Measurements from ENCODE around the gene MRPL1. TPM values are rescaled to one million over a fixed set of nuclear protein-coding genes. Genes with fewer than 3 reads are reported as not detected.
"Not testable (repeated sequence)": the region's sequence is repeated elsewhere in the genome, so short reads cannot be mapped to it uniquely, and the experiment has no call there.

Gene MRPL1
- total RNA-seq, 1 donor from 2014 or later, result 48.5 TPM

DNA sequence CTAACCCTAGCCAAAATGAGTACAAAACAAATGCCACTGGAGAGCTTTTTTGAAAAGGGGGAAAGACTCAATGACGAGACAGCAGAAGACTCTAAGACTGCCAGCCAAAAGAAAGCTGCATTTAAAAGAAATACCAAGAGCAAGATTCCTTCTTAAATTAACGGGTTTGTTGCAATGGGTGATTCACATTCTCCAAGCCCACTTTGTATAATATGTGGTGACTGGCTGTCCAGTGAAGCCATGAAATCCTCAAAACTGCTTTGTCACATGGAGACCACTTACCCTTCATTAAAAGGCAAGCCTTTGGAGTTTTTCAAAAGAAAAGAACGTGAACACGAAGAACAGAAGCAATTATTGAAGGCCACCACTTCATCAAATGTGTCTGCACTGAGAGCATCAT, 68.2 kb downstream of the MRPL1 start:
- H3K36me3 ChIP-seq, result peaks cover under 1% of the 10 kb centered on the region
- H3K27me3 ChIP-seq, result no peaks in the 10 kb centered on the region
- H3F3A ChIP-seq (ENCODE audit: low read depth), result no peaks in the 10 kb centered on the region
- Mint-ChIP-seq H3K27ac (no peak overlapping the region), H3K4me1 (no peaks in the 10 kb centered on the region), H3K36me3 (peaks cover 4% of the 10 kb centered on the region), H3K27me3 (ENCODE audit: insufficient read depth, low read depth) (no peaks in the 10 kb centered on the region), H3K9me3 (no peaks in the 10 kb centered on the region), H3K4me3 (no peak overlapping the region)
- H3K4me2 ChIP-seq, result no peak overlapping the region
- no peak overlapping the region for H2AFZ ChIP-seq (replicated peaks)
- no peaks in the 10 kb centered on the region for H4K20me1 ChIP-seq (ENCODE audit: low read depth)
- no peak for DNase-seq (ENCODE audit: low spot score)
- H3K9ac ChIP-seq, result no peak overlapping the region
- H3K9me3 ChIP-seq (ENCODE audit: low read depth), result no peaks in the 10 kb centered on the region
- no peak overlapping the region for H3K4me3 ChIP-seq
- no peak overlapping the region for H3K27ac ChIP-seq
- H3K79me2 ChIP-seq (ENCODE audit: low read depth), result no peaks in the 10 kb centered on the region
- H3K4me1 ChIP-seq, result no peaks in the 10 kb centered on the region
- TF ChIP-seq EZH2phosphoT487 (IDR thresholded peaks at IDR 0.05), result no peak
- TF ChIP-seq, protein P1, sequence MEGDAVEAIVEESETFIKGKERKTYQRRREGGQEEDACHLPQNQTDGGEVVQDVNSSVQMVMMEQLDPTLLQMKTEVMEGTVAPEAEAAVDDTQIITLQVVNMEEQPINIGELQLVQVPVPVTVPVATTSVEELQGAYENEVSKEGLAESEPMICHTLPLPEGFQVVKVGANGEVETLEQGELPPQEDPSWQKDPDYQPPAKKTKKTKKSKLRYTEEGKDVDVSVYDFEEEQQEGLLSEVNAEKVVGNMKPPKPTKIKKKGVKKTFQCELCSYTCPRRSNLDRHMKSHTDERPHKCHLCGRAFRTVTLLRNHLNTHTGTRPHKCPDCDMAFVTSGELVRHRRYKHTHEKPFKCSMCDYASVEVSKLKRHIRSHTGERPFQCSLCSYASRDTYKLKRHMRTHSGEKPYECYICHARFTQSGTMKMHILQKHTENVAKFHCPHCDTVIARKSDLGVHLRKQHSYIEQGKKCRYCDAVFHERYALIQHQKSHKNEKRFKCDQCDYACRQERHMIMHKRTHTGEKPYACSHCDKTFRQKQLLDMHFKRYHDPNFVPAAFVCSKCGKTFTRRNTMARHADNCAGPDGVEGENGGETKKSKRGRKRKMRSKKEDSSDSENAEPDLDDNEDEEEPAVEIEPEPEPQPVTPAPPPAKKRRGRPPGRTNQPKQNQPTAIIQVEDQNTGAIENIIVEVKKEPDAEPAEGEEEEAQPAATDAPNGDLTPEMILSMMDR (IDR thresholded peaks at IDR 0.05), result no peak
- TF ChIP-seq EZH2 (IDR thresholded peaks at IDR 0.05), result no peak

DNA sequence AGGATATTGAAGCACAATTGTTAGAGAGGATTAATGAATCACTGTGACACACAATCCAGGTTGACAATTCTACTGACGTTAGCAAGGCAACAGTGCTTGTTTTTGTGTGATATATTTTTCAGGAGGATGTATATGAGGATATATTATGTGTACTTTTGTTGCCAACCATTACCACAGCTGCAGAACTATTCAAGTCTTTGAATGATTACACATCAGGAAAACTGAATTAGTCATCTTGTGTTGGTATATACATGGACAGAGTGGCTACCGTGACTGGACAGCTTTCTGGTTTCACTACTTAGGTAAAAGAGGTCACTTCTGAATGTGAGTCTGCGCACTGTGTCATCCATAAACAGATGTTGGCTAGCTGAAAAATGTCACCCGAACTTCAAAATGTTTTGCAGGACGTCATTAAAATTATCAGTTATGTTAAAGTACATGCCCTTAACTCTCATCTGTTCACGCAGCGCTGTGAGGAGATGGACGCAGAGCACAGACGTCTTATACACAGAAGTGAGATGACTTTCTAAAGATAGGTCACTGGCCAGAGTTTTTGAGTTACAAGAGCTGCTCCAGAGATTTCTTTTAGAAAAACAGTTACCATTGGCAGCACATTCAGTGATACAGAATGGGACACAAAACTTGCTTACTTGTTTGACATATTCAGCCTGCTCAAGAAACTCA, 69.0 kb downstream of the MRPL1 start:
- no peak overlapping the region for H3K27ac Mint-ChIP-seq
- no peak overlapping the region for H3K4me2 ChIP-seq
- TF ChIP-seq, protein P1 (IDR thresholded peaks at IDR 0.05), result no peak
- no peak for TF ChIP-seq EZH2 (IDR thresholded peaks at IDR 0.05)
- no peak for TF ChIP-seq EZH2phosphoT487 (IDR thresholded peaks at IDR 0.05)
- no peaks in the 10 kb centered on the region for H3K9me3 Mint-ChIP-seq
- H2AFZ ChIP-seq (replicated peaks), result no peak overlapping the region
- no peaks in the 10 kb centered on the region for H4K20me1 ChIP-seq (ENCODE audit: low read depth)
- no peaks in the 10 kb centered on the region for H3K27me3 ChIP-seq
- no peaks in the 10 kb centered on the region for H3K79me2 ChIP-seq (ENCODE audit: low read depth)
- H3K9me3 ChIP-seq (ENCODE audit: low read depth), result no peaks in the 10 kb centered on the region
- no peaks in the 10 kb centered on the region for H3K27me3 Mint-ChIP-seq (ENCODE audit: insufficient read depth, low read depth)
- no peak for DNase-seq (ENCODE audit: low spot score)
- H3K27ac ChIP-seq, result no peak overlapping the region
- no peaks in the 10 kb centered on the region for H3K4me1 Mint-ChIP-seq
- H3F3A ChIP-seq (ENCODE audit: low read depth), result no peaks in the 10 kb centered on the region
- no peaks in the 10 kb centered on the region for H3K4me1 ChIP-seq
- no peak overlapping the region for H3K4me3 Mint-ChIP-seq
- no peaks in the 10 kb centered on the region for H3K36me3 ChIP-seq
- H3K36me3 Mint-ChIP-seq, result peaks cover 4% of the 10 kb centered on the region
- H3K4me3 ChIP-seq, result no peak overlapping the region
- H3K9ac ChIP-seq, result no peak overlapping the region

DNA sequence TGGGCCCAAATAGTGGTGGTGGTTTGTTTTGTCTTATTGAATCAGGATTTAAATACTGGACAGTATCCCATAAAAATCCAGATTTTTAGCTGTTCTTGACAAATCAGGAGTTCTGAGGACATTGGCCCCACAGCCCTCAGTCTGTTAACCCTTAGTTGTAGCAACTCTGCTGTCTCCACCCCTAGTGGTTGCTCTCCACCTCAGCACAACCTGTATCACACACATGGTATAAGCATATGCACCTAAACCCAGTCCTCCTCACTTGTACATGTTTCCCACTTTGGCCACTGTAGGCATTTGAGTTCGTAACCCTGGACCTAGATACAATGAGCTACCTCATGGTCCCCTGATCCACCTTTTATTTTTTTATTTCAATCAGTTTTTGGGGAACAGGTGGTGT, 75.9 kb downstream of the MRPL1 start:
- H3K4me3 Mint-ChIP-seq, result no peak overlapping the region
- no peak overlapping the region for H3K27ac Mint-ChIP-seq
- Histone ChIP-seq H4K20me1 (ENCODE audit: low read depth) (no peaks in the 10 kb centered on the region), H3K27me3 (no peaks in the 10 kb centered on the region), H3K79me2 (ENCODE audit: low read depth) (no peaks in the 10 kb centered on the region), H3K4me2 (no peak overlapping the region), H3K4me3 (no peak overlapping the region), H3K9ac (no peak overlapping the region), H2AFZ (replicated peaks) (no peak overlapping the region), H3K36me3 (no peaks in the 10 kb centered on the region), H3F3A (ENCODE audit: low read depth) (no peaks in the 10 kb centered on the region), H3K9me3 (ENCODE audit: low read depth) (no peaks in the 10 kb centered on the region), H3K27ac (no peak overlapping the region), H3K4me1 (no peaks in the 10 kb centered on the region)
- H3K36me3 Mint-ChIP-seq, result peaks cover 36% of the 10 kb centered on the region
- no peaks in the 10 kb centered on the region for H3K27me3 Mint-ChIP-seq (ENCODE audit: insufficient read depth, low read depth)
- no peak for TF ChIP-seq EZH2 (IDR thresholded peaks at IDR 0.05)
- TF ChIP-seq EZH2phosphoT487 (IDR thresholded peaks at IDR 0.05), result no peak
- TF ChIP-seq, protein P1 (IDR thresholded peaks at IDR 0.05), result no peak
- no peaks in the 10 kb centered on the region for H3K4me1 Mint-ChIP-seq
- H3K9me3 Mint-ChIP-seq, result peaks cover 27% of the 10 kb centered on the region
- DNase-seq (ENCODE audit: low spot score), result no peak

DNA sequence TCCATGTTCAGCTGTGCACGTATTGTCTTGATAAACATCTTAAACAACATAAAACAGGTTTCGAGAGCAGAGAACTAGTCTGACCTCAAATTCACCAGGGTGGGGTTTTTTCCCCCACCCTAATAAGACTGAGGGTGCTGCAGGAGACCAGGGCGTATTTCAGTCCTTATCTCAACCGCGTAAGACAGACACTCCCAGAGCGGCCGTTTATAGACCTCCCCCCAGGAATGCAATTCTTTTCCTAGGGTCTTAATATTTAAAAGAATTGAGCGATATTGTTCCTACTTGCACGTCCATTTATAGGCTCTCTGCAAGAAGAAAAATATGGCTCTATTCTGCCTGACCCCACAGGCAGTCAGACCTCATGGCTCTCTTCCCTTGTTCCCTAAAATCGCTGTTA, 83.3 kb downstream of the MRPL1 start:
- H3K4me2 ChIP-seq; H4K20me1 ChIP-seq (ENCODE audit: low read depth); H3K9ac ChIP-seq; H3K27ac Mint-ChIP-seq; H3K27ac ChIP-seq; DNase-seq (ENCODE audit: low spot score); H3K4me3 ChIP-seq; H3K27me3 Mint-ChIP-seq (ENCODE audit: insufficient read depth, low read depth); H3K36me3 ChIP-seq; H3K4me1 ChIP-seq; H2AFZ ChIP-seq (replicated peaks); H3F3A ChIP-seq (ENCODE audit: low read depth); H3K4me1 Mint-ChIP-seq; H3K4me3 Mint-ChIP-seq; H3K9me3 ChIP-seq (ENCODE audit: low read depth); H3K27me3 ChIP-seq; H3K79me2 ChIP-seq (ENCODE audit: low read depth): not testable (repeated sequence)
- H3K36me3 Mint-ChIP-seq, result peaks cover 32% of the 10 kb centered on the region
- H3K9me3 Mint-ChIP-seq, result peaks cover 25% of the 10 kb centered on the region

Data from neural progenitor cell (in vitro differentiated cells).